Stimulated activated CD8-positive, alpha-beta memory T cell treated with anti-CD3 and anti-CD28 coated beads, Interleukin-15, amount 100 ng/mL, for 4 hours (primary cell): Measurements from ENCODE around the gene BTAF1.
A peak's percentile ranks its signal among the peaks of the same experiment; 100 is the strongest.

Experiments
- DNase-seq, 2 donors: peaks; one replicate each; pipeline ENCODE4 v3.0.0-alpha.2; 2020; ENCODE audit warnings: low read depth in 2 of 2

BTAF1 gene

GRCh38 chr10:91908337-91909116, 15.0 kb upstream of the BTAF1 start:
- DNase-seq, result peak; percentile 39 to 57

GRCh38 chr10:91909117-91909677, 14.4 kb upstream of the BTAF1 start, which contains the start of gene FGFBP3:
TSS of gene FGFBP3 (minus strand) at chr10:91909486. CDS start at chr10:91908969, 517 bp downstream.
- DNase-seq, result no peak

DNA sequence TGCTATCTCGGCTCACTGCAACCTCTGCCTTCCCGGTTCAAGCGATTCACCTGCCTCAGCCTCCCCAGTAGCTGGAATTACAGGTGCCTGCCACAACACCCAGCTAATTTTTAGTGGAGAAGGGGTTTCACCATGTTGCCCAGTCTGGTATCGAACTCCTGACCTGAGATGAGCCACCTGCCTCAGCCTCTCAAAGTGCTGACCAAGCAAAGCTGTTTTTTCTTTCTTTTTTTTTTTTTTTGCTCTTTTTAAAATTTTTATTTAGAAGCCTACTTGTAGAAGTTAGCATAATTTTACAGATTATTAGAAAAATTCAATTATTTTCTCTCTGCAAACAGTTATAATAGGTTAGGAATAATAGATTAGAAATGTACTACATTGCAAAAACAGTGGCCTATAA, 13.1 kb upstream of the BTAF1 start:
- DNase-seq, result no peak

DNA sequence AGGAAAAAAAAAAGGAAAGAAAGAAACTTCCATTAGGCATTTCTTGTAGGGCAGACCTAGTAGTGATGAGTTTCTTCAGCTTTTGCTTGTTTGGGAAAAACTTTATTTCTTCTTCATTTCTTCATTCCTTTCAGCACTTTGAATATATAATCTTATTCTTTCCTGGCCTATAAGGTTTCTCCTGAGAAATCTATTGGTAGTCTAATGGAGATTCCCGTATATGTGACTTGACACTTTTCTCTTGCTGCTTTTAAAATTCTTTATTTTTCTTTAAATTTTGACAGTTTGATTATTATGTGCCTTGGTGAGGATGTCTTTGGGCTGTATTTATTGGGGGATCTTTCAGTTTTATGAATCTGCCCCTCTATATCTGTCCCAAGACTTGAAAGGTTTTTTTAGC, 3.9 kb upstream of the BTAF1 start:
- DNase-seq, result no peak

DNA sequence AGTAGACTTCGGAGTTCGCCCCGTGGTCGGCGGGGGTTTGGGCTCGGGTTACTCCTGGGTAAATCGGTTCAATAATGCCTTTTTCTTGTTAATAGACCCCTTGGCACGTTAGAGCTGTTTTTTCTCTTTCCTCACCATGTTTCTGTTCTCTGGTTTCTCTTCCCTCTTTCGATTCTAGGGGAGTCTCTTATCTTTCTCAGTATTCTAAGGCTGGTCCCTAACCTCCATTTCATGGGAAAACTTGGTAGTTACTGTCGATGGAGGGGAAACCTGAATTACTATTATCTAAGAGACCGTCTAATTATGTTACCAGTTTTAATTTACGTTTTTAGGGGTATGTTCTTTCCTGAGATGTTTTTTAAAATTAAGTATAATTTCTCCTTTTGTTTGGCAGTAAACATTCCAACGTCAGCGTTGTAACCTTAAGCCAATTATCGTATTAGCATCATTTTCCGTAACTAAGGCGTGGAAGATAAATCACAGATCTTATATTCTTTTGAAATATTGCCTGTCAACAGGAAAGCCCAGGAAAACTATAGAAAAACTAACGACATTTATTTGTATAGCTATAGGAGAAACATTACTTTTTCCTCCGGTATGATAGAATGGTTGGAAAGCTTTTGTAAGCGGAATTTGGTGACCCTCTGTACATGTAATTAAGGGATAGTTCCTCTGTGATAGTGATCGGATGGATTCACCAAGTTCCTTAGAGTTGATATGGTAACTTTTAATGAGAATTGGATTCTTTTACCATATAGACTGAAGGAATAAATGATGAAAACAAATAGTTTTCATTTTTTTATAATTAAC, 847 bp downstream of the BTAF1 start:
- no peak for DNase-seq

- DNase-seq, result no peak
These were observed 1.4 kb downstream of the BTAF1 start for GRCh38 chr10:91925022-91925320.

DNA sequence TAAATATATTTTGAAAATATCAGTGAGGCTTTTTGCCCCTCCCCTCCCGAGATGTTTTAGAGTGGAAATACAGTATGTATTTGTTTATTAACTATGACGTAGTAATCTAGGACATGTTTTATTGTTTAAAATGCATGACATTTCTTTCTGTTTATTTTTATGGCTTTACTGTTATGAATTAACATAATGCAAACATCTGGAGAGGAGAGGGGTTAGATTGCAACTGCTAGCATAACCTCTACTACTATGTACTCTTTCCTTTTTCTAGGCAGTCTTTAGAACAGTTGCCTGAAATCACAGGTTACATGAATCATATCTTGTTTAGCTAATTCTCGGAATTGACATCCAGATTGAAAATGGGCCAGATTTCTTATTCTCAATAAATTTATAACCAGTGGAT, 7.4 kb downstream of the BTAF1 start:
- DNase-seq, result no peak

- DNase-seq, result no peak
These were observed 8.1 kb downstream of the BTAF1 start for GRCh38 chr10:91931526-91932190.

- no peak for DNase-seq
These were observed 9.2 kb downstream of the BTAF1 start for GRCh38 chr10:91932737-91933136.

DNA sequence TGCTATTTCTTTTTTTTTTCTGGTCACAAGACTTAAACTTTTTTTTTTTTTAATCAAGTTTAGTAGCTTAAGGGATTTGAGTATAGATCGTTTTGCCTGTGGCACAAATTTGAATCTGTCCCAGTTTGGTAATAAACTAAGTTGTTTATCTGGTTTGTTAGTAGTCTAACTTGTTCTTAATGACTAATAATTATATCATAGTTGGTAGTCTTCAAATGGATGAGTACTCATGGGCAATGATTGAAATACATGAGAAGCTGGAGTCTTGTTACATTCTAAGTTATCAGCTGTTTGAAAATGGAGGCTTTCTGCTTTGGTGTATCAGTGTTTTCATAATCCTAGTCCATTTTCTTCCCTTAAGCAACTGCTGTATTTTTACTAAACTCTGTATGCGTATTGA, 12.3 kb downstream of the BTAF1 start:
- no peak for DNase-seq

GRCh38 chr10:91939653-91940052, 16.1 kb downstream of the BTAF1 start:
- DNase-seq, result no peak

GRCh38 chr10:91941426-91941825, 17.9 kb downstream of the BTAF1 start:
- DNase-seq, result no peak

DNA sequence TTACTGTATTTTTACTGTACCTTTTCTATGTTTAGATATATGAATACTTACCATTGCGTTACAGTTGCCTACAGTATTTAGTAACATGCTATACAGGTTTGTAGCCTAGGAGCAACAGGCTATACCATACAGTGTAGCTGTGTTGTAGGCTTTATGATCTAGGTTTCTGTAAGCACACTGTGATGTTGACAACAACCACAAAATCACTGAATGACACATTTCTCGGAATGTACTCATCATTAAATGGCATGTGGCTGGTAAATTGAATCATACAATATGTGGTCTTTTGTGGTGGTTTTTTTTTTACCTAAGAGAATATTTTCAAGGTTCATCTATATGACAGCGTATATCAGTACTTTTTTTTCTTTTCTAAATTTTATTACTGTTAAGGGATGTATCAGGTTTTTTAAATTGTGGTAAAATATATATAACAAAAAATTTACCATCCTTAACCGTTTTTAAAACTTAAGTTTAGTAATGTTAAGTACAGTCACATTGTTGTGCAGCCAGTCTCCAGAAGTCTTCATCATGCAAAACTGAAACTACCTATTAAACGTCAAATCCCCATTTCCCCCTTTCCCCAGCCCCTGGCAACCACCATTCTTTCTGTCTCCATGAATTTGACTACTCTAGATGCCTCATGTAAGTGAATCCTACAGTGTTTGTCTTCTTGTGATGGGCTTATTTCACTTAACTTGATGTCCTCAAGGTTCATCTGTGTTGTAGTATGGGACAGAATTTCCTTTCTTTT, 21.5 kb downstream of the BTAF1 start:
- DNase-seq, result no peak

GRCh38 chr10:91953600-91954160, 30.1 kb downstream of the BTAF1 start:
- DNase-seq, result no peak

- DNase-seq, result no peak
These were observed 31.5 kb downstream of the BTAF1 start for GRCh38 chr10:91955114-91955513.

- DNase-seq, result no peak
These were observed 33.5 kb downstream of the BTAF1 start for GRCh38 chr10:91957091-91957490.

- DNase-seq, result no peak
These were observed 45.7 kb downstream of the BTAF1 start for GRCh38 chr10:91969297-91969696.

- DNase-seq, result no peak
These were observed 51.4 kb downstream of the BTAF1 start for GRCh38 chr10:91974960-91975359.

DNA sequence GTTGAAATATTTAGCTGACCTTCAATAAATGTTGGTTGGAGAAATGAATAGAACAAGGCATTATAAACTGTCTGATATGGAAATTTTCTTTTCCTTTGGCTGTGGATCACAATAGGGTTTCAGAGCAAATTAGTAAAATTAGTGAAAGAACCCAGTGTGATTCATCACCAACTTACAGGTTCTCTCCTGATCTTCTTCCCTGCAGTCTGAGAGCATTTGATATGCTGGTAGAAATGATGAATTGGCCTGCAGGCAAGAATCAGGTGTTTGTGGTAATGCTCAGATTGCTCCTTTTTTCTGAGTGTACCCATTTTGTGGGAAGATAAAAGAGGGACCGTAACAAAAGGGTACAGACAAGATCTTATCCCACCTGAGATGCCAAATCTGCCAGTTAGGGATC, 51.9 kb downstream of the BTAF1 start:
- DNase-seq, result no peak

- no peak for DNase-seq
These were observed 52.9 kb downstream of the BTAF1 start for GRCh38 chr10:91976317-91977051.

DNA sequence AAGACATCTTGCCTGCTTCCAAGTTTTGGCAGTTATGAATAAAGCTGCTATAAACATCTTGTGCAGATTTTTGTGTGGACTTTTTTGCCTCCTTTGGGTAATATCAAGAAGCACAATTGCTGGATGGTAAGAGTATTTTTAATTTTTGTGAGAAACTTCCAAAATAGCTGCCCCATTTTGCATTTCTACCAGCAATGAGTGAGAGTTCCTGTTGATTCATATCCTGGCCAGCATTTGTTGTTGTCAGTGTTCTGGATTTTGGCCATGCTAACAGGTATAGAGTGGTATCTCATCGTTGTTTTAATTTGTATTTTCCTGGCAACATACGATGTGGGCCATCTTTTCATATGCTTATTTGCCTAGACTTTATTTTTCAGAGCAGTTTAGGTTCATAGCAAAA, 53.9 kb downstream of the BTAF1 start:
- DNase-seq, result no peak
